Stimulated activated CD4-positive, alpha-beta T cell treated with anti-CD3 and anti-CD28 coated beads, Interleukin-1b, Interleukin-23, amount 100 ng/mL, for 48 hours (primary cell): Measurements from ENCODE around the gene EFCAB6.

Experiments
- DNase-seq: peaks from one replicate; pipeline ENCODE4 v3.0.0-alpha.2; 2020

Gene EFCAB6

DNA sequence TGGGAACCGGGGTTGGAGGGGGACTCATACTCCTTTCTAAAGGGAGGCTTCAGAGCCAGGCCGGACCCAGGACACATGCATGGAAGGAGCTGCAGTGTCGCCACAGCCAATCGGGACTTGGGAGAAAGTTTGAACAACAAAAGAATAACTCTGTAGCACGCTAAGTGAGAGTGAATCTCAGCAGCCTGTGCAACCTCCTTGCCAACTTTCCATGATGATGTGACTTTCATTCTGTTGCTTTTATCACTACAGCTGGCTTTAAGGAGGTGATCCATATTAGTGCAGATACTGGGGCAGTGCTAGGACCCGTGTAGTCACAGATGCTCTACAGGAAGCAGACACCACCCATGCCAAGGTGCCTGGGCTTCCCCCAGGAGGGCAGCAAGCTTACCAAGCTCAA lies 243.0 kb downstream of the EFCAB6 start:
- no peak for DNase-seq

GRCh38 chr22:43567691-43568324 lies 244.3 kb downstream of the EFCAB6 start:
- DNase-seq = no peak

- no peak for DNase-seq
Observed at GRCh38 chr22:43566561-43567332, 245.4 kb downstream of the EFCAB6 start.

DNA sequence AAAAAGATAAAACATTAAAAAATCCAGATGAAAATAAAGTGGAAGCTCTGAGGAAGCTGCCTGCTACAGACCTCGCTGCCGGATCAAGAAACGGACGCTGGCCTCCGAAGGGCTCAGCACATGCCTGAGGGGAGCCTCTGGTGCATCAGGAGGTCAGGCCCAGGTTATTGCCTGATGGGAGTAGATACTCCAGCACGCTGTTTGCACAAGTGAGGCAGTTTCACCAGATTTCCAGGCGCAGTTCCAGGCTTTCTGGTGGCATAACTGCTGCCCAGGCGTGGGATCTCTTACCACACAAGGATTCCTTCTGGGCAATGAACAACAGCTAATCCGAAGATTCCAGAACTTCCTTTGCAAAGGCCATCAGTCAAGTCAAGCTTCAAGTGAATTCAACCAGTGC lies 246.1 kb downstream of the EFCAB6 start:
- DNase-seq = no peak

GRCh38 chr22:43564859-43565258 lies 247.2 kb downstream of the EFCAB6 start:
- DNase-seq = no peak

GRCh38 chr22:43563571-43563970 lies 248.5 kb downstream of the EFCAB6 start:
- no peak for DNase-seq

- no peak for DNase-seq
Observed at GRCh38 chr22:43562843-43563242, 249.3 kb downstream of the EFCAB6 start.

DNA sequence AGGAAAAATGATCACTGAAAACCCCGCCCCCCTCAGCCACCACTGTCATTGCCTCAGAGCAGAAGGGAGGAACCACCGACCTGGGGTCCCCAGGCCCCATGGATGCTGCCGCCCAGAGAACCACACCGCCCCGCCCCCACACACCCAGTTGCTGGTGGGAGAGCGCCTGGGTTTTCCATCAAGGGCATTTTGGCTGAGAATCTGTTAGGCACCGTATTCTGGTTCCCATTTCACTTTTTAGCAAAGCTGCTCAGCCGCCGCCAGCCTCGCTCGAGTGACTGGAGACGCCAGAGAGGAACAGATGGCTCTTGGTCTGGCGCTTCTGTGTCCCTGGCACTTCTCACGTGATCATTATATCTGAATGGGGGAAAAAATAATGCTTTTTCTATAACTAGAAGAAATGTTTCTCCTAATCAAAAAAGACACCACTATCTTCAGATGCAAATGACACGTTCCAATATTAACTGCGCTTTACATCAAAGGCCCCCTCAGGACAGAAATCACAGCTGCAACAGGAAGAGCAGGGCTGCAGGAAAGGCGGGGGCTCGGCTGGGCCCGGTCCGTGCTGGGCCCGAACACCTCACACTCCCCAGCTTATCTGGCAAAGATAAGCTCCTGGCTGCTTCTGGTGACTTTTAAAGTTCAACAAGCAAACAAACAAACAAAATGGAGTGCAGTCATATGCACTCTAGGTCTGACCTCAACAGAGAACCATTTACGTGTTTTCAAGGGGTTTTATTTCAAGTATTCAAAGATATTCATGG lies 250.5 kb downstream of the EFCAB6 start:
- no peak for DNase-seq

- no peak for DNase-seq
Observed at GRCh38 chr22:43560651-43561050, 251.5 kb downstream of the EFCAB6 start.

- DNase-seq = no peak
Observed at GRCh38 chr22:43555561-43556515, 256.3 kb downstream of the EFCAB6 start.

DNA sequence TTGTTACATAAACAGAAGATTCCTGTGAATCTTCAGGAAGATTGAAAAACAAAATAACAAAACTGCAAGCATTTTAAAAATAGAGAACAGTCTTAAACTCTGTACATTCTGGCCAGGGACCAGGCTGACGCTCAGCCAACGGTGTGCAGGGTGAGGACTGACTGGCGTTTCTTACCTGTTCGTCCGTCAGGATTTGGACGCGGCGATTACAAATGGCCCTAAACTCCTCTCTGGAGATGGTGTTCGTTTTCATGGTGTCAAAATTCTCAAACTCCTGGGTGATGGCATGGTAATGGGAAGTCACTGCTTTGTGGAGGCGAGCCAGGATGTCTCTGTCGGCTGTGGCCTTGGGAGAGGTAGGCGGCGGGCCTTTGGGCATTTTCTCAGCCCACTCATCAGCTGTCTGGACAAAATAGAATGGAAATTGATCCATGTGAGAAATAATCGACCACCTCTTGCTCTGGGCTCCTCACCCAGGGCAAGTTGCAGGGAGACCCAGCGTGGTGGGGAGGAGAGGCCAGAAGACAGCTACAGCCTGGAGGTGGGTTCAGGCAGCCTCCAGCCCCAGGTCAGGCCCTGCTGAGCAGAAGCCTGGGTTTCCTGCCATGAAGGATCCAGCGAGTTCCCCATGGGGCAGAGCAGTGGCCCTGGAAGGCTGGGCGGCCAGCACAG lies 257.3 kb downstream of the EFCAB6 start:
- DNase-seq = no peak

GRCh38 chr22:43554259-43554636 lies 257.9 kb downstream of the EFCAB6 start:
- DNase-seq = no peak

GRCh38 chr22:43553451-43554258 lies 258.4 kb downstream of the EFCAB6 start:
- DNase-seq = no peak

DNA sequence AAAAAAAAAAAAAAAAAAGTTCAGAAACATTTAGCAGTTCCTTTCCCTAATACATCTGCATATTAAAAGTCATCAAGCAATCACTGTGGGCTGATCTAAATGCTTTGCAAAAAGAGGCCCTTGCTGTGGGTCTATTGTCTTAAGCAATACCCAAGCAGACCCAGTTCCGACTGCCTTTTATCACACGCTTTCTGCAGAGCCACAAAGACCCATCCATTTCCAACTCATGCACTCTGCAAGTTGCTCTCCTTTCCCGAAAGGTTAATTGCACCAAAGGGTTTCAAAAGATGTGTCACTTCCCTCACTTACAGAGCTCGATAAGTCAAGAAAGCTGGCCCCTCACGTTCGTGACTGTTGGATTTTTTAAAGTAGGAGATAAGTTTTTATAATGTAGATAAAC lies 261.4 kb downstream of the EFCAB6 start:
- DNase-seq = no peak

DNA sequence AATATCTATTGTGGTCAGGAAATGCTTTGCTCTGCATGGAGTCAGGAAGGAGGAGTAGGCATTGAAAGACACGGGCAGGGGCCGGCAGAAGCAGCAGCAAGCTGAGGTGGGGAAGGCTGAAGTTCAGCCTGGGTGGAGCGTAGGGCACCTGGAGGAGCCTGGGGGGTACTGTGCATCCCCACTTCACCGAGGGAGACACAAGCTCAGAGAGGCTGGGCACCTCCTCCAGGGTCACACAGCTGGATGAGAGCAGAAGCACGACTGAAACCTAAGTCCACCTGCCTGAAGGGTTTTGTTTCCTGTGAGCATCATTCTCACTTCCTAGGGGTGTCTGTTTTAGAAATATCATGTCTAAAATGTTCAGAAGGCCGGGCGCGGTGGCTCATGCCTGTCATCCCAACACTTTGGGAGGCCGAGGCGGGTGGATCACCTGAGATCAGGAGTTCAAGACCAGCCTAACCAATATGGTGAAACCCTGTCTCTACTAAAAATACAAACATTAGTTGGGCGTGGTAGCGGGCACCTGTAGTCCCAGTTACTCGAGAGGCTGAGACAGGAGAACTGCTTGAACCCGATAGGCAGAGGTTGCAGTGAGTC lies 262.0 kb downstream of the EFCAB6 start:
- no peak for DNase-seq

GRCh38 chr22:43546186-43546585 lies 265.9 kb downstream of the EFCAB6 start:
- no peak for DNase-seq

DNA sequence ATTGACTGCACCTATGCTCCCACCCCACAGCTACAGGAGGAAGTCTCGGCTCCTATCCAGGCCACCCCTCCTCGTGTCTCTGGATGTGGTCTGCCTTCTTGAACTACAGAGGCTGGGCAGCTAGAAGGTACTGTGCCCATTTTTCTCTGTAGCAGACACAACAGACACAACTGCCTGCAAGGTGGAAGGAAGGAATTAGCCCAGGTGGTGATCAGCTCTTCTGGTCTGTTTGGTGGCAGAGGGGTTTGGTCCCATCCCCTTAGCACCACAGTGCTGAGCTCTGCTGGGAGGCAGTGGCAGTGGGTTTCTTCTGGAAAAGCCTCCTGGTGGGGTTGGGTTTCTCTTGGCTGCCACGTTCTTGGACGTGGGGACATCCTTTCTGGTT lies 267.8 kb downstream of the EFCAB6 start:
- DNase-seq = no peak

- DNase-seq = no peak
Observed at GRCh38 chr22:43543522-43544288, 268.4 kb downstream of the EFCAB6 start.

DNA sequence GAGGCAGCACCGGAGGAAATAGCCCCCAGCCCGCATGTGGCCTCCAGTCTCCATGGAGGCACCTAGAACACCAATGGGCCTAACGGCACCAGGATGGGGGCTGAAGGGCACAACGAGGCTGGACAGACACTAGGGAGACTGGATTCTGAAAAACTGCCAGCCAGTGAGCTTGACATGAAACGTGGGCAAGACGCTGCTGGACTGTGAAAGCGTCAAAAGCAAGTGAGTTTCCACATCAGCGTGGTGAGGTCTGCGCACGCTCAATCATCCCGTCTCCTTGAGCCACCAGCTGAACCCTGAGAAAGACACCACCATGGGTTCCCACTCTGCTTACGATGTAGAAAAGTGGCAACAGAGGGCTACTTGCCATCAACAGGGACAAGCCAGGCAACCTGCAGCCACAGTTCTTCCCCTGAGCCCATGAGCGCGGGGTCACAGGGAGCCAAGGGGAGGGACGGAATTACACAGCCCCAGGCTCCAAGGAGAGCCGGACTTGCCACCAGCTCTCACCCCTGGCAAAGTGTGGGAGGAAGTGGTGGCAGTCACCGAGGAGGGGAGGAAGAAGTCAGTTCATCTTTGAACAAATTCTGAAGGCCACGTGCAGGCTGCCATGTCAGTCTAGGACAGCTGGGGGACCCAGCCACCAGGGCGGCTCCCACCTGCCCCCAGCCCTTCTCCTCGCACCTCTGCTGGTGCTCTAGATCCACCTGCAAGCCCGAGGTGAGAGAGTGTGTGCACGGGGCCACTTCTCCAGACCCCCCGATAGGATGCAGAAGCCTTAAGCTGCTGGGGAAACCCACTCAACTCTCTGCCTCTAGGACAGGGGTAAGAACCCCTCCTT lies 269.2 kb downstream of the EFCAB6 start:
- no peak for DNase-seq
